ENCODE measurements around the gene ZNF292.

- TF ChIP-seq, protein P1, sequence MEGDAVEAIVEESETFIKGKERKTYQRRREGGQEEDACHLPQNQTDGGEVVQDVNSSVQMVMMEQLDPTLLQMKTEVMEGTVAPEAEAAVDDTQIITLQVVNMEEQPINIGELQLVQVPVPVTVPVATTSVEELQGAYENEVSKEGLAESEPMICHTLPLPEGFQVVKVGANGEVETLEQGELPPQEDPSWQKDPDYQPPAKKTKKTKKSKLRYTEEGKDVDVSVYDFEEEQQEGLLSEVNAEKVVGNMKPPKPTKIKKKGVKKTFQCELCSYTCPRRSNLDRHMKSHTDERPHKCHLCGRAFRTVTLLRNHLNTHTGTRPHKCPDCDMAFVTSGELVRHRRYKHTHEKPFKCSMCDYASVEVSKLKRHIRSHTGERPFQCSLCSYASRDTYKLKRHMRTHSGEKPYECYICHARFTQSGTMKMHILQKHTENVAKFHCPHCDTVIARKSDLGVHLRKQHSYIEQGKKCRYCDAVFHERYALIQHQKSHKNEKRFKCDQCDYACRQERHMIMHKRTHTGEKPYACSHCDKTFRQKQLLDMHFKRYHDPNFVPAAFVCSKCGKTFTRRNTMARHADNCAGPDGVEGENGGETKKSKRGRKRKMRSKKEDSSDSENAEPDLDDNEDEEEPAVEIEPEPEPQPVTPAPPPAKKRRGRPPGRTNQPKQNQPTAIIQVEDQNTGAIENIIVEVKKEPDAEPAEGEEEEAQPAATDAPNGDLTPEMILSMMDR (conservative IDR thresholded peaks at IDR 0.05; ENCODE audit: low read depth, low read length): no peak
- TF ChIP-seq EZH2 (IDR thresholded peaks at IDR 0.05; ENCODE audit: borderline replicate concordance, low read depth, low read length, poor library complexity, severe bottlenecking): no peak
These were observed 38.4 kb upstream of the ZNF292 start for GRCh38 chr6:87116922-87117321.

Measured in A673 (cell line).